ENCODE data around the gene GSK3B.

DNA sequence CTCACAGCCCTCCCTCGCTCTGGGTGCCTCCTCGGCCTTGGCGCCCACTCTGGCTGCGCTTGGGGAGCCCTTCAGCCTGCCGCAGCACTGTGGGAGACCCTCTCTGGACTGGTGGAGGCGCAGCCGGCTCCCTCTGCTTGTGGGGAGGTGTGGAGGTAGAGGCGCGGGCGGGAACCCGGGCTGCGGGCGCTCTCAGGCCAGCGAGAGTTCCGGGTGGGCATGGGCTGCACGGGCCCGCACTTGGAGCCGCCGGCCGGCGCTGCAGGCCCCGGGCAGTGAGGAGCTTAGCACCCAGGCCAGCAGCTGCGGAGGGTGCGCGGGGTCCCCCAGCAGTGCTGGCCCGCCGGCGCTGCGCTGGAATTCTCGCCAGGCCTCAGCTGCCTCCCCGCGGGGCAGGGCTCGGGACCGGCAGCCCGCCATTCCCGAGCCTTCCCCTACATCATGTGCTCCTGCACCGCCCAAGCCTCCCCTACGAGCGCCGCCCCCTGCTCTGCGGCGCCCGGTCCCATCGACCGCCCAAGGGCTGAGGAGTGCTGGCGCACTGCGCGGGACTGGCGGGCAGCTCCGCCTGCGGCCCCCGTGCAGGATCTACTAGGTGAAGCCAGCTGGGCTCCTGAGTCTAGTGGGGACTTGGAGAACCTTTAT lies 46.0 kb upstream of the GSK3B start:
- TF ChIP-seq, protein P1, sequence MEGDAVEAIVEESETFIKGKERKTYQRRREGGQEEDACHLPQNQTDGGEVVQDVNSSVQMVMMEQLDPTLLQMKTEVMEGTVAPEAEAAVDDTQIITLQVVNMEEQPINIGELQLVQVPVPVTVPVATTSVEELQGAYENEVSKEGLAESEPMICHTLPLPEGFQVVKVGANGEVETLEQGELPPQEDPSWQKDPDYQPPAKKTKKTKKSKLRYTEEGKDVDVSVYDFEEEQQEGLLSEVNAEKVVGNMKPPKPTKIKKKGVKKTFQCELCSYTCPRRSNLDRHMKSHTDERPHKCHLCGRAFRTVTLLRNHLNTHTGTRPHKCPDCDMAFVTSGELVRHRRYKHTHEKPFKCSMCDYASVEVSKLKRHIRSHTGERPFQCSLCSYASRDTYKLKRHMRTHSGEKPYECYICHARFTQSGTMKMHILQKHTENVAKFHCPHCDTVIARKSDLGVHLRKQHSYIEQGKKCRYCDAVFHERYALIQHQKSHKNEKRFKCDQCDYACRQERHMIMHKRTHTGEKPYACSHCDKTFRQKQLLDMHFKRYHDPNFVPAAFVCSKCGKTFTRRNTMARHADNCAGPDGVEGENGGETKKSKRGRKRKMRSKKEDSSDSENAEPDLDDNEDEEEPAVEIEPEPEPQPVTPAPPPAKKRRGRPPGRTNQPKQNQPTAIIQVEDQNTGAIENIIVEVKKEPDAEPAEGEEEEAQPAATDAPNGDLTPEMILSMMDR (IDR thresholded peaks at IDR 0.05) = no peak
- TF ChIP-seq POLR2A (IDR thresholded peaks at IDR 0.05) = no peak
